Measurements from ENCODE around the gene CXCL5. TPM values are rescaled to one million over a fixed set of nuclear protein-coding genes. Genes with fewer than 3 reads are reported as not detected.

Gene CXCL5
- polyA plus RNA-seq, 1 of the 3 experiments (the other 2 are of a cell fraction), result 0.02 TPM

DNA sequence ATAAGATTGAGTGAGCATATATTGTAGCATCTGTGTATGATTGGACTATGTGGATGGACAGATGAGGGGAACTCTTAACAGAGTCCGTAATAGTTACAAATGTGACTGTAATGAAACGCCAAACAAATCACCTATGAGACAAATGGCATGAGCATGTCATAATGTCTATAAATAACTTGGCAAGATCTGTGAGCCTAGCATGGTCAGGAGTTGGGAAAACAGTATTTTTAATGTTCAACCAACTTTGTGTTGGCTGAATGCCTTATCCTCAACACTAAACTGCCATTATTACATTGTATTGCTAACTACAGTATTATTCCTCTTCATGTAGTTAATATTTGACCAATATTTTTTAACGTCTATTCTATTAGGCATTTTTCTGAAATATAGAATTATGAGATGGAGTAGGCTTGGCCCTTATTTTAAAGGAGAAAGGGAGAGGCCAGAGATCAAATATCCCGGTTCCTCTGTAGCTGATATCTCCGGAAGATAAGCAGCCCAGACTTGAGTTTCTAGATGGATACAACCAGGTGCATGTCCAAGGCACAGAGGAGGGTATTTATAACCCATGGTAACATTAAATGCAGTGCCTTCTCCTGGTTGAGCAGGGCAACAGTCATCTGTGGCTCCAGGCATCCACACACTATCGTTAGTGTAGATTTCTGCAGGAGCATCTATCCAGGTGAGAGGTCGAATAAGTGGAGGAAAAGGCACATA lies 49.3 kb downstream of the CXCL5 start:
- WGBS (ENCODE audit: low lambda C conversion rate), result 13% methylated on average over 7 of the region's 7 CpGs

DNA sequence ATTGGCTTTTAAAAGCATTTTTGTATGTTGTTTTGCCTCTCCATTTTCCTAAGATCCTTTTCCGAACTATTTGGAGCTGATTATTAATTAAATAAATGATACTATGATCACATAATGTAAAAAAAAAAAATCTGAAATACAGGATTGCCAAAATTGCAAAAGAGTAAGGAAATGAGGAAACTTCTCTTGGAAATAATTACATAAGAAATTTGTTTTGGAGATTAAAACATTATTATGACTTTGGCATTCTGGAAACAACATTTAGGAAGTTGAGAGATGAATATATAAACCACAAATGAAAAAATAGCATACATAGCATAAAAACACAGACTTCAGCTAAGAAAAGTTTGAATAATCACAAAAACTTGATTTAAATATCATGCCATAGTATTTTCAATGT lies 50.2 kb downstream of the CXCL5 start:
- no peaks in the 10 kb centered on the region for H3K9me3 ChIP-seq
- TF ChIP-seq CHD2 (IDR thresholded peaks at IDR 0.05; ENCODE audit: low read length, partially characterized antibody) (no peak), YY1 (IDR thresholded peaks at IDR 0.05; ENCODE audit: low read depth) (no peak), ELF1 (IDR thresholded peaks at IDR 0.05) (no peak), SMC3 (IDR thresholded peaks at IDR 0.05; ENCODE audit: low read depth, low read length) (no peak), CTCF (IDR thresholded peaks at IDR 0.05) (no peak), EZH2phosphoT487 (IDR thresholded peaks at IDR 0.05; ENCODE audit: borderline replicate concordance, low read depth) (no peak), IRF3 (IDR thresholded peaks at IDR 0.05; ENCODE audit: low read depth, low read length) (no peak), RAD21 (IDR thresholded peaks at IDR 0.05; ENCODE audit: low read length) (no peak)
- TF ChIP-seq, protein P1, sequence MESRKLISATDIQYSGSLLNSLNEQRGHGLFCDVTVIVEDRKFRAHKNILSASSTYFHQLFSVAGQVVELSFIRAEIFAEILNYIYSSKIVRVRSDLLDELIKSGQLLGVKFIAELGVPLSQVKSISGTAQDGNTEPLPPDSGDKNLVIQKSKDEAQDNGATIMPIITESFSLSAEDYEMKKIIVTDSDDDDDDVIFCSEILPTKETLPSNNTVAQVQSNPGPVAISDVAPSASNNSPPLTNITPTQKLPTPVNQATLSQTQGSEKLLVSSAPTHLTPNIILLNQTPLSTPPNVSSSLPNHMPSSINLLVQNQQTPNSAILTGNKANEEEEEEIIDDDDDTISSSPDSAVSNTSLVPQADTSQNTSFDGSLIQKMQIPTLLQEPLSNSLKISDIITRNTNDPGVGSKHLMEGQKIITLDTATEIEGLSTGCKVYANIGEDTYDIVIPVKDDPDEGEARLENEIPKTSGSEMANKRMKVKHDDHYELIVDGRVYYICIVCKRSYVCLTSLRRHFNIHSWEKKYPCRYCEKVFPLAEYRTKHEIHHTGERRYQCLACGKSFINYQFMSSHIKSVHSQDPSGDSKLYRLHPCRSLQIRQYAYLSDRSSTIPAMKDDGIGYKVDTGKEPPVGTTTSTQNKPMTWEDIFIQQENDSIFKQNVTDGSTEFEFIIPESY (IDR thresholded peaks at IDR 0.05; ENCODE audit: borderline replicate concordance, low read depth), result no peak
- peaks cover 30% of the 10 kb centered on the region for H3K27me3 ChIP-seq (ENCODE audit: insufficient read depth)
- no peaks in the 10 kb centered on the region for H3K79me2 ChIP-seq (ENCODE audit: insufficient read depth)
- H3K27ac ChIP-seq (ENCODE audit: low read depth in 2 of 2, low read length in 1 of 2), result no peak overlapping the region
- no peak overlapping the region for H3K9ac ChIP-seq
- DNase-seq, result no peak
- CTCF ChIA-PET, result interaction anchor here (0.9 kb wide), 1 partner anchor 29 kb away, joined by 3 read pairs; no protein-coding TSS in a partner anchor
- H2AFZ ChIP-seq (ENCODE audit: low read depth), result no peak overlapping the region
- no peaks in the 10 kb centered on the region for H3K36me3 ChIP-seq (replicated peaks in 1 of 2; ENCODE audit: control insufficient read depth in 1 of 2, insufficient read depth in 2 of 2, low read length in 1 of 2)
- no peaks in the 10 kb centered on the region for H3K4me1 ChIP-seq (ENCODE audit: control insufficient read depth in 1 of 2, insufficient read depth in 2 of 2, low read depth in 1 of 2, low read length in 1 of 2)
- H3K4me3 ChIP-seq (ENCODE audit: low read depth in 2 of 2, low read length in 1 of 2), result no peak overlapping the region
- no peaks in the 10 kb centered on the region for H3F3A ChIP-seq (replicated peaks; ENCODE audit: insufficient read depth)
- WGBS (ENCODE audit: low lambda C conversion rate), result 10% methylated on average over 1 of the region's 1 CpG
- POLR2A ChIA-PET, result no interaction called here
- no peak overlapping the region for H3K4me2 ChIP-seq
- H3K9me2 ChIP-seq, result no peaks in the 10 kb centered on the region
- H4K20me1 ChIP-seq (ENCODE audit: insufficient read depth), result no peaks in the 10 kb centered on the region

More for the DNA sequence above, 49.3 kb downstream of the CXCL5 start:
- Histone ChIP-seq H3K4me1 (ENCODE audit: control insufficient read depth in 1 of 2, insufficient read depth in 2 of 2, low read depth in 1 of 2, low read length in 1 of 2) (no peaks in the 10 kb centered on the region), H3K36me3 (replicated peaks in 1 of 2; ENCODE audit: control insufficient read depth in 1 of 2, insufficient read depth in 2 of 2, low read length in 1 of 2) (no peaks in the 10 kb centered on the region), H3K9me2 (no peaks in the 10 kb centered on the region), H3K27ac (ENCODE audit: low read depth in 2 of 2, low read length in 1 of 2) (no peak overlapping the region), H3K9me3 (no peaks in the 10 kb centered on the region), H3F3A (replicated peaks; ENCODE audit: insufficient read depth) (no peaks in the 10 kb centered on the region), H3K4me2 (no peak overlapping the region), H3K4me3 (ENCODE audit: low read depth in 2 of 2, low read length in 1 of 2) (no peak overlapping the region), H3K27me3 (ENCODE audit: insufficient read depth) (peaks cover 21% of the 10 kb centered on the region), H2AFZ (ENCODE audit: low read depth) (no peak overlapping the region), H3K9ac (no peak overlapping the region), H3K79me2 (ENCODE audit: insufficient read depth) (no peaks in the 10 kb centered on the region), H4K20me1 (ENCODE audit: insufficient read depth) (no peaks in the 10 kb centered on the region)
- POLR2A ChIA-PET, result no interaction called here
- DNase-seq, result no peak
- CTCF ChIA-PET, result no interaction called here
- TF ChIP-seq RXRA (IDR thresholded peaks at IDR 0.05; ENCODE audit: borderline replicate concordance, low read depth), result no peak
- TF ChIP-seq, protein P2, sequence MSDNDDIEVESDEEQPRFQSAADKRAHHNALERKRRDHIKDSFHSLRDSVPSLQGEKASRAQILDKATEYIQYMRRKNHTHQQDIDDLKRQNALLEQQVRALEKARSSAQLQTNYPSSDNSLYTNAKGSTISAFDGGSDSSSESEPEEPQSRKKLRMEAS (IDR thresholded peaks at IDR 0.05; ENCODE audit: low read depth), result no peak

Data from SK-N-SH (cell line).